ENCODE data around the gene DCANP1. TPM values are rescaled to one million over a fixed set of nuclear protein-coding genes. Genes with fewer than 3 reads are reported as not detected.

DCANP1 gene
- total and polyA plus RNA-seq, 2 of the 13 experiments (the other 11 are each of a cell fraction or from before 2014, with no cell fraction given) = not detected

- TF ChIP-seq ZBTB2 (CRISPR knock-in tag; IDR thresholded peaks at IDR 0.05; ENCODE audit: low read depth) = no peak
- no peak for TF ChIP-seq ZNF337 (CRISPR knock-in tag; IDR thresholded peaks at IDR 0.05; ENCODE audit: borderline replicate concordance, low read depth)
- TF ChIP-seq, protein P1, sequence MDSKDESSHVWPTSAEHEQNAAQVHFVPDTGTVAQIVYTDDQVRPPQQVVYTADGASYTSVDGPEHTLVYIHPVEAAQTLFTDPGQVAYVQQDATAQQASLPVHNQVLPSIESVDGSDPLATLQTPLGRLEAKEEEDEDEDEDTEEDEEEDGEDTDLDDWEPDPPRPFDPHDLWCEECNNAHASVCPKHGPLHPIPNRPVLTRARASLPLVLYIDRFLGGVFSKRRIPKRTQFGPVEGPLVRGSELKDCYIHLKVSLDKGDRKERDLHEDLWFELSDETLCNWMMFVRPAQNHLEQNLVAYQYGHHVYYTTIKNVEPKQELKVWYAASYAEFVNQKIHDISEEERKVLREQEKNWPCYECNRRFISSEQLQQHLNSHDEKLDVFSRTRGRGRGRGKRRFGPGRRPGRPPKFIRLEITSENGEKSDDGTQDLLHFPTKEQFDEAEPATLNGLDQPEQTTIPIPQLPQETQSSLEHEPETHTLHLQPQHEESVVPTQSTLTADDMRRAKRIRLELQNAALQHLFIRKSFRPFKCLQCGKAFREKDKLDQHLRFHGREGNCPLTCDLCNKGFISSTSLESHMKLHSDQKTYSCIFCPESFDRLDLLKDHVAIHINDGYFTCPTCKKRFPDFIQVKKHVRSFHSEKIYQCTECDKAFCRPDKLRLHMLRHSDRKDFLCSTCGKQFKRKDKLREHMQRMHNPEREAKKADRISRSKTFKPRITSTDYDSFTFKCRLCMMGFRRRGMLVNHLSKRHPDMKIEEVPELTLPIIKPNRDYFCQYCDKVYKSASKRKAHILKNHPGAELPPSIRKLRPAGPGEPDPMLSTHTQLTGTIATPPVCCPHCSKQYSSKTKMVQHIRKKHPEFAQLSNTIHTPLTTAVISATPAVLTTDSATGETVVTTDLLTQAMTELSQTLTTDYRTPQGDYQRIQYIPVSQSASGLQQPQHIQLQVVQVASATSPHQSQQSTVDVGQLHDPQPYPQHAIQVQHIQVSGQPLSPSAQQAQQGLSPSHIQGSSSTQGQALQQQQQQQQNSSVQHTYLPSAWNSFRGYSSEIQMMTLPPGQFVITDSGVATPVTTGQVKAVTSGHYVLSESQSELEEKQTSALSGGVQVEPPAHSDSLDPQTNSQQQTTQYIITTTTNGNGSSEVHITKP (CRISPR knock-in tag; IDR thresholded peaks at IDR 0.05; ENCODE audit: low read depth) = no peak
- TF ChIP-seq, protein P2, sequence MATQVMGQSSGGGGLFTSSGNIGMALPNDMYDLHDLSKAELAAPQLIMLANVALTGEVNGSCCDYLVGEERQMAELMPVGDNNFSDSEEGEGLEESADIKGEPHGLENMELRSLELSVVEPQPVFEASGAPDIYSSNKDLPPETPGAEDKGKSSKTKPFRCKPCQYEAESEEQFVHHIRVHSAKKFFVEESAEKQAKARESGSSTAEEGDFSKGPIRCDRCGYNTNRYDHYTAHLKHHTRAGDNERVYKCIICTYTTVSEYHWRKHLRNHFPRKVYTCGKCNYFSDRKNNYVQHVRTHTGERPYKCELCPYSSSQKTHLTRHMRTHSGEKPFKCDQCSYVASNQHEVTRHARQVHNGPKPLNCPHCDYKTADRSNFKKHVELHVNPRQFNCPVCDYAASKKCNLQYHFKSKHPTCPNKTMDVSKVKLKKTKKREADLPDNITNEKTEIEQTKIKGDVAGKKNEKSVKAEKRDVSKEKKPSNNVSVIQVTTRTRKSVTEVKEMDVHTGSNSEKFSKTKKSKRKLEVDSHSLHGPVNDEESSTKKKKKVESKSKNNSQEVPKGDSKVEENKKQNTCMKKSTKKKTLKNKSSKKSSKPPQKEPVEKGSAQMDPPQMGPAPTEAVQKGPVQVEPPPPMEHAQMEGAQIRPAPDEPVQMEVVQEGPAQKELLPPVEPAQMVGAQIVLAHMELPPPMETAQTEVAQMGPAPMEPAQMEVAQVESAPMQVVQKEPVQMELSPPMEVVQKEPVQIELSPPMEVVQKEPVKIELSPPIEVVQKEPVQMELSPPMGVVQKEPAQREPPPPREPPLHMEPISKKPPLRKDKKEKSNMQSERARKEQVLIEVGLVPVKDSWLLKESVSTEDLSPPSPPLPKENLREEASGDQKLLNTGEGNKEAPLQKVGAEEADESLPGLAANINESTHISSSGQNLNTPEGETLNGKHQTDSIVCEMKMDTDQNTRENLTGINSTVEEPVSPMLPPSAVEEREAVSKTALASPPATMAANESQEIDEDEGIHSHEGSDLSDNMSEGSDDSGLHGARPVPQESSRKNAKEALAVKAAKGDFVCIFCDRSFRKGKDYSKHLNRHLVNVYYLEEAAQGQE (IDR thresholded peaks at IDR 0.05; ENCODE audit: borderline replicate concordance in 1 of 2, low read depth in 1 of 2, low read length in 2 of 2) = peak in 1 of 2 experiments; percentile 49; a peak in 1 of 4 replicates
- TF ChIP-seq TOE1 (CRISPR knock-in tag; IDR thresholded peaks at IDR 0.05) = no peak
- 0 out of 2 replicates have a peak, but pooled peaks have one; percentile 32 for TF ChIP-seq SKIL (CRISPR knock-in tag; IDR thresholded peaks at IDR 0.05; ENCODE audit: borderline replicate concordance)
- no peak for TF ChIP-seq SETDB1 (CRISPR knock-in tag; IDR thresholded peaks at IDR 0.05; ENCODE audit: borderline replicate concordance)
- TF ChIP-seq XRCC5 (optimal IDR thresholded peaks at IDR 0.05; ENCODE audit: low read length) = peak; percentile 31
- TF ChIP-seq, protein P3, sequence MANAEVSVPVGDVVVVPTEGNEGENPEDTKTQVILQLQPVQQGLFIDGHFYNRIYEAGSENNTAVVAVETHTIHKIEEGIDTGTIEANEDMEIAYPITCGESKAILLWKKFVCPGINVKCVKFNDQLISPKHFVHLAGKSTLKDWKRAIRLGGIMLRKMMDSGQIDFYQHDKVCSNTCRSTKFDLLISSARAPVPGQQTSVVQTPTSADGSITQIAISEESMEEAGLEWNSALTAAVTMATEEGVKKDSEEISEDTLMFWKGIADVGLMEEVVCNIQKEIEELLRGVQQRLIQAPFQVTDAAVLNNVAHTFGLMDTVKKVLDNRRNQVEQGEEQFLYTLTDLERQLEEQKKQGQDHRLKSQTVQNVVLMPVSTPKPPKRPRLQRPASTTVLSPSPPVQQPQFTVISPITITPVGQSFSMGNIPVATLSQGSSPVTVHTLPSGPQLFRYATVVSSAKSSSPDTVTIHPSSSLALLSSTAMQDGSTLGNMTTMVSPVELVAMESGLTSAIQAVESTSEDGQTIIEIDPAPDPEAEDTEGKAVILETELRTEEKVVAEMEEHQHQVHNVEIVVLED (CRISPR knock-in tag; IDR thresholded peaks at IDR 0.05; ENCODE audit: borderline replicate concordance) = no peak
- TF ChIP-seq THAP11 (CRISPR knock-in tag; IDR thresholded peaks at IDR 0.05) = peak; percentile 67
- no peak for TF ChIP-seq ZMAT5 (CRISPR knock-in tag; IDR thresholded peaks at IDR 0.05; ENCODE audit: borderline replicate concordance, low read depth)
Observed at GRCh38 chr5:135482381-135482933, 35.3 kb upstream of the DCANP1 start (continued).

Data from HepG2 (cell line).